GM12891 (cell line): Measurements from ENCODE around the gene NEGR1.

Experiments
- POLR2A ChIP-seq: IDR thresholded peaks from 2 replicates; pipeline ENCODE4 v1.6.1; 2011; ENCODE audit warnings: low read depth, low read length, control low read depth
- POLR2AphosphoS5 ChIP-seq: IDR thresholded peaks from 2 replicates; pipeline ENCODE4 v1.6.1; 2011; ENCODE audit warnings: low read depth, low read length, control low read depth

- TF ChIP-seq POLR2A, result no peak
- TF ChIP-seq POLR2AphosphoS5, result no peak
Observed at GRCh38 chr1:72218141-72218739, 64.1 kb downstream of the NEGR1 start.
